Measurements from ENCODE around the gene SLC25A38. TPM values are rescaled to one million over a fixed set of nuclear protein-coding genes. Genes with fewer than 3 reads are reported as not detected.

The SLC25A38 gene
- total RNA-seq, 1 experiment from 2014 or later, result 37.7 TPM

DNA sequence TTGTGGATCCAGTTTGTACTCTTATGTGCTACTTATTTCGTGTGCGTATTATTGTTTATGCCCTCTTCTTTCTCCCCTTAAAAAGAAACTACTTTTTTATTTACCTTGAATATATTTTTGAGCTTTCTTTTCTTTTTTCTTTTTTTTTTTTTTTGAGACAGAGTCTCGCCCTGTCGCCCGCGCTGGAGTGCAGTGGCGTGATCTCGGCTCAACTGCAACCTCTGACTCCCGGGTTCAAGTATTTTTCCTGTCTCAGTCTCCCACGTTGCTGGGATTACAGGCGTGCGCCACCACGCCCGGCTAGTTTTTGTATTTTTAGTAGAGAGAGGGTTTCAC, 1.5 kb downstream of the SLC25A38 start:
- H3K27me3 ChIP-seq (replicated peaks; ENCODE audit: control insufficient read depth, insufficient read depth, low read length), result no peaks in the 10 kb centered on the region
- no peaks in the 10 kb centered on the region for H3K36me3 ChIP-seq (ENCODE audit: control insufficient read depth, insufficient read depth, low read length)
- H3K4me1 Mint-ChIP-seq (ENCODE audit: low read depth, unreplicated experiment), result peaks cover 37% of the 10 kb centered on the region
- H3K4me3 Mint-ChIP-seq (ENCODE audit: unreplicated experiment), result peak overlapping the region; percentile 96
- DNase-seq, result no peak
- H3K27me3 Mint-ChIP-seq (ENCODE audit: insufficient read depth, unreplicated experiment), result no peaks in the 10 kb centered on the region
- intact Hi-C loops (cut with micrococcal nuclease; ENCODE audit: unreplicated experiment), result loop anchor here (1.0 to 10.0 kb wide), 4 partner anchors 22 to 260 kb away; partner anchors contain the start of gene RPSA
- ChIA-PET POLR2A (no interaction called here), CTCF (no interaction called here)
- peak overlapping the region; percentile 43 for H3K4me3 ChIP-seq (ENCODE audit: low read depth, low read length)
- no peaks in the 10 kb centered on the region for H3K9me3 ChIP-seq
- no peaks in the 10 kb centered on the region for H3K9me3 Mint-ChIP-seq (ENCODE audit: unreplicated experiment)
- H3K4me1 ChIP-seq, result peaks cover 33% of the 10 kb centered on the region; the same call in 1 of the 2 replicates
- TF ChIP-seq, protein P1, sequence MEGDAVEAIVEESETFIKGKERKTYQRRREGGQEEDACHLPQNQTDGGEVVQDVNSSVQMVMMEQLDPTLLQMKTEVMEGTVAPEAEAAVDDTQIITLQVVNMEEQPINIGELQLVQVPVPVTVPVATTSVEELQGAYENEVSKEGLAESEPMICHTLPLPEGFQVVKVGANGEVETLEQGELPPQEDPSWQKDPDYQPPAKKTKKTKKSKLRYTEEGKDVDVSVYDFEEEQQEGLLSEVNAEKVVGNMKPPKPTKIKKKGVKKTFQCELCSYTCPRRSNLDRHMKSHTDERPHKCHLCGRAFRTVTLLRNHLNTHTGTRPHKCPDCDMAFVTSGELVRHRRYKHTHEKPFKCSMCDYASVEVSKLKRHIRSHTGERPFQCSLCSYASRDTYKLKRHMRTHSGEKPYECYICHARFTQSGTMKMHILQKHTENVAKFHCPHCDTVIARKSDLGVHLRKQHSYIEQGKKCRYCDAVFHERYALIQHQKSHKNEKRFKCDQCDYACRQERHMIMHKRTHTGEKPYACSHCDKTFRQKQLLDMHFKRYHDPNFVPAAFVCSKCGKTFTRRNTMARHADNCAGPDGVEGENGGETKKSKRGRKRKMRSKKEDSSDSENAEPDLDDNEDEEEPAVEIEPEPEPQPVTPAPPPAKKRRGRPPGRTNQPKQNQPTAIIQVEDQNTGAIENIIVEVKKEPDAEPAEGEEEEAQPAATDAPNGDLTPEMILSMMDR (IDR thresholded peaks at IDR 0.05; ENCODE audit: insufficient read depth in 1 of 2, low read depth in 1 of 2, low read length in 1 of 2, severe bottlenecking in 1 of 2, unreplicated experiment in 1 of 2), result no peak
- H3K36me3 Mint-ChIP-seq (ENCODE audit: insufficient read depth, unreplicated experiment), result peaks cover 36% of the 10 kb centered on the region
- H3K27ac Mint-ChIP-seq (ENCODE audit: unreplicated experiment), result peak overlapping the region; percentile 99
- TSS peak; percentile 57 for BruUV-seq (replicated peaks)

DNA sequence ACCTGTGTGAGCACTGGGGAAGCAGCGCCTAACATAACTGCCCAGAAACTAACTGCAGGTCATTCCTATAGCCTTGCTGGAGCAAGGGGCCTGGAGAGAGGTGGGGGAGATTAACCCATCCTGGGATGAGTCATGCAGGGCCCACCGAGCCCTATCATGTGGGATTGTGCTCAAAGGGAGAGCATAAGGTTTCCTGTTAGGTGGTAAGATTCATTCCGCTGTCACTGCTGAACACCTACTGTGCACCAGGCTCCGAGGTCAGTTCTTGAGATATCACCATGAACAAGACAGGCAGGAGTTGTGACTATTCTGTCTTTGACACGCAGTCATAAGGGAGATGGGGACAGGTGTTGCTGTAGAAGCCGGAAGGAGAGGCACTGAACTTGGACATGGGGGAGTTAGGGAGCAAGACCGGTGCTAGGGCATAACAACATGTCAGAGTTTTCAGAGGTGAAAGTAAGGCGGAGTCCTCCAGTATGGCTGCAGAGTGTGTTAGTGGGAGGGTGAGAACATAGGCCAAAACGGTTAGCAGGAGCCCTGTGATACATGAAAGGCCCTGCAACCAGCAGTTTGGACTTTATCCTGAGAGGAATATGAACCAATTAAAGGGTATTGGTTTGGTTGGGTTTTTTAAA, 2.4 kb downstream of the SLC25A38 start:
- Mint-ChIP-seq H3K36me3 (ENCODE audit: insufficient read depth, unreplicated experiment) (peaks cover 42% of the 10 kb centered on the region), H3K4me1 (ENCODE audit: low read depth, unreplicated experiment) (peaks cover 37% of the 10 kb centered on the region), H3K4me3 (ENCODE audit: unreplicated experiment) (no peak overlapping the region), H3K27me3 (ENCODE audit: insufficient read depth, unreplicated experiment) (no peaks in the 10 kb centered on the region), H3K9me3 (ENCODE audit: unreplicated experiment) (no peaks in the 10 kb centered on the region), H3K27ac (ENCODE audit: unreplicated experiment) (no peak overlapping the region)
- ChIA-PET CTCF (no interaction called here), POLR2A (no interaction called here)
- Histone ChIP-seq H3K27me3 (replicated peaks; ENCODE audit: control insufficient read depth, insufficient read depth, low read length) (no peaks in the 10 kb centered on the region), H3K9me3 (no peaks in the 10 kb centered on the region), H3K4me3 (ENCODE audit: low read depth, low read length) (no peak overlapping the region), H3K36me3 (ENCODE audit: control insufficient read depth, insufficient read depth, low read length) (no peaks in the 10 kb centered on the region), H3K4me1 (peaks cover 33% of the 10 kb centered on the region; the same call in 1 of the 2 replicates)
- intact Hi-C loops (cut with micrococcal nuclease; ENCODE audit: unreplicated experiment), result loop anchor here (10.0 kb wide), 1 partner anchor 261 kb away; no protein-coding TSS in a partner anchor
- no TSS peak for BruUV-seq (replicated peaks)
- DNase-seq, result no peak
- TF ChIP-seq, protein P1 (IDR thresholded peaks at IDR 0.05; ENCODE audit: insufficient read depth in 1 of 2, low read depth in 1 of 2, low read length in 1 of 2, severe bottlenecking in 1 of 2, unreplicated experiment in 1 of 2), result no peak

GRCh38 chr3:39386318-39386717, 3.1 kb downstream of the SLC25A38 start:
- intact Hi-C loops (cut with micrococcal nuclease; ENCODE audit: unreplicated experiment), result loop anchor here (10.0 kb wide), 1 partner anchor 262 kb away; no protein-coding TSS in a partner anchor

More at GRCh38 chr3:39386318-39386717, 3.1 kb downstream of the SLC25A38 start:
- H3K36me3 ChIP-seq (ENCODE audit: control insufficient read depth, insufficient read depth, low read length), result no peaks in the 10 kb centered on the region
- DNase-seq, result no peak
- H3K9me3 Mint-ChIP-seq (ENCODE audit: unreplicated experiment), result no peaks in the 10 kb centered on the region
- no TSS peak for BruUV-seq (replicated peaks)
- peaks cover 33% of the 10 kb centered on the region; the same call in 1 of the 2 replicates for H3K4me1 ChIP-seq
- no peaks in the 10 kb centered on the region for H3K27me3 Mint-ChIP-seq (ENCODE audit: insufficient read depth, unreplicated experiment)
- H3K4me3 ChIP-seq (ENCODE audit: low read depth, low read length), result no peak overlapping the region
- H3K27me3 ChIP-seq (replicated peaks; ENCODE audit: control insufficient read depth, insufficient read depth, low read length), result no peaks in the 10 kb centered on the region
- ChIA-PET CTCF (no interaction called here), POLR2A (no interaction called here)
- H3K4me1 Mint-ChIP-seq (ENCODE audit: low read depth, unreplicated experiment), result peaks cover 37% of the 10 kb centered on the region
- TF ChIP-seq, protein P1 (IDR thresholded peaks at IDR 0.05; ENCODE audit: insufficient read depth in 1 of 2, low read depth in 1 of 2, low read length in 1 of 2, severe bottlenecking in 1 of 2, unreplicated experiment in 1 of 2), result no peak
- no peaks in the 10 kb centered on the region for H3K9me3 ChIP-seq
- H3K27ac Mint-ChIP-seq (ENCODE audit: unreplicated experiment), result peak overlapping the region; percentile 45
- peaks cover 49% of the 10 kb centered on the region for H3K36me3 Mint-ChIP-seq (ENCODE audit: insufficient read depth, unreplicated experiment)
- H3K4me3 Mint-ChIP-seq (ENCODE audit: unreplicated experiment), result no peak overlapping the region
